ENCODE data around the gene DNAJB6. TPM values are rescaled to one million over a fixed set of nuclear protein-coding genes. Genes with fewer than 3 reads are reported as not detected.
"Not testable (repeated sequence)": the region's sequence is repeated elsewhere in the genome, so short reads cannot be mapped to it uniquely, and the experiment has no call there.

DNAJB6 gene
- total RNA-seq, 4 donors from 2014 or later: 152 to 230 (median 185) TPM

DNA sequence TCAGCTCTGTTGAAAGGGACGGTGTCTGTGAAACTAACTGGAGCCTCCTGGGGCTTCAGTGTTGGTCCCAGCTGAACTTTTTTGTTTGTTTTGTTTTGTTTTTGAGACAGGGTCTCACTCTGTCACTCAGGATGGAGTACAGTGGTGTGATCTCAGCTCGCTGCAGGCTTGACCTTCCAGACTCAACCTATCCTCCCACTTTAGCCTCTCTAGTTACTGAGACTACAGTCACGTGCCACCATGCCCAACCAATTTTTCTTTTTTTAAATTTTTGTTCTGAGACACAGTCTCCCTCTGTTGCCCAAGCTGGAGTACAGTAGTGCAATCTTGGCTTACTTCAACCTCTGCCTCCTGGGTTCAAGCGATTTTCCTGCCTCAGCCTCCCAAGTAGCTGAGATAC, 13.4 kb upstream of the DNAJB6 start:
- 84% methylated on average over 4 of the region's 4 CpGs for WGBS
- Histone ChIP-seq H3K4me3 (no peak overlapping the region), H3K36me3 (no peaks in the 10 kb centered on the region), H3K4me1 (peaks cover 18% of the 10 kb centered on the region), H3K9me3 (no peaks in the 10 kb centered on the region), H3K27me3 (no peaks in the 10 kb centered on the region), H3K27ac (no peak overlapping the region)
- TF ChIP-seq, protein P1, sequence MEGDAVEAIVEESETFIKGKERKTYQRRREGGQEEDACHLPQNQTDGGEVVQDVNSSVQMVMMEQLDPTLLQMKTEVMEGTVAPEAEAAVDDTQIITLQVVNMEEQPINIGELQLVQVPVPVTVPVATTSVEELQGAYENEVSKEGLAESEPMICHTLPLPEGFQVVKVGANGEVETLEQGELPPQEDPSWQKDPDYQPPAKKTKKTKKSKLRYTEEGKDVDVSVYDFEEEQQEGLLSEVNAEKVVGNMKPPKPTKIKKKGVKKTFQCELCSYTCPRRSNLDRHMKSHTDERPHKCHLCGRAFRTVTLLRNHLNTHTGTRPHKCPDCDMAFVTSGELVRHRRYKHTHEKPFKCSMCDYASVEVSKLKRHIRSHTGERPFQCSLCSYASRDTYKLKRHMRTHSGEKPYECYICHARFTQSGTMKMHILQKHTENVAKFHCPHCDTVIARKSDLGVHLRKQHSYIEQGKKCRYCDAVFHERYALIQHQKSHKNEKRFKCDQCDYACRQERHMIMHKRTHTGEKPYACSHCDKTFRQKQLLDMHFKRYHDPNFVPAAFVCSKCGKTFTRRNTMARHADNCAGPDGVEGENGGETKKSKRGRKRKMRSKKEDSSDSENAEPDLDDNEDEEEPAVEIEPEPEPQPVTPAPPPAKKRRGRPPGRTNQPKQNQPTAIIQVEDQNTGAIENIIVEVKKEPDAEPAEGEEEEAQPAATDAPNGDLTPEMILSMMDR (IDR thresholded peaks at IDR 0.05): no peak
- no peak for TF ChIP-seq POLR2AphosphoS5 (IDR thresholded peaks at IDR 0.05)
- TF ChIP-seq POLR2A (IDR thresholded peaks at IDR 0.05): no peak
- no peak for TF ChIP-seq EP300 (IDR thresholded peaks at IDR 0.05)
- no peak for DNase-seq (ENCODE audit: low spot score in 2 of 2)

DNA sequence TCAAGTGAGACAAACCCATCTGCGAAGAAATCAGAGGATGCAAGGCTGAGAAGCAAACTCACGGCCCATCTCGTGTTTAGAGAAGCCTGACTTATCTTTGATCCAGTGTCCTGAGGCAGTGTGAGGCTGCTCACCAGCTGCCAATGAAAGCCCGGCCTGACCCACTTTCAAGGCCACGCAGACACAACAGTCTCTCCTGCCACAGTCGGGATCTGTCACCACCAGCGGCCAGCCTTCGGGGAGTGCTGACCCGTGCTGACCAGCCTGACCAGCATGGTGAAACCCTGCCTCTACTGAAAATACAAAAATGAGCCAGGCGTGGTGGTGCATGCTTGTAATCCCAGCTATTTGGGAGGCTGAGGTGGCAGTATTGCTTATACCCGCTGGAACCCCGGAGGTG, 7.4 kb upstream of the DNAJB6 start:
- H3K4me3 ChIP-seq: no peak overlapping the region
- DNase-seq (ENCODE audit: low spot score in 2 of 2): no peak
- H3K9me3 ChIP-seq: no peaks in the 10 kb centered on the region
- H3K36me3 ChIP-seq: no peaks in the 10 kb centered on the region
- no peak overlapping the region for H3K27ac ChIP-seq
- no peaks in the 10 kb centered on the region for H3K4me1 ChIP-seq
- no peaks in the 10 kb centered on the region for H3K27me3 ChIP-seq
- TF ChIP-seq POLR2AphosphoS5 (IDR thresholded peaks at IDR 0.05) (no peak), EP300 (IDR thresholded peaks at IDR 0.05) (no peak), POLR2A (IDR thresholded peaks at IDR 0.05) (no peak)
- TF ChIP-seq, protein P1 (IDR thresholded peaks at IDR 0.05): no peak
- 72% methylated on average over 12 of the region's 12 CpGs for WGBS

DNA sequence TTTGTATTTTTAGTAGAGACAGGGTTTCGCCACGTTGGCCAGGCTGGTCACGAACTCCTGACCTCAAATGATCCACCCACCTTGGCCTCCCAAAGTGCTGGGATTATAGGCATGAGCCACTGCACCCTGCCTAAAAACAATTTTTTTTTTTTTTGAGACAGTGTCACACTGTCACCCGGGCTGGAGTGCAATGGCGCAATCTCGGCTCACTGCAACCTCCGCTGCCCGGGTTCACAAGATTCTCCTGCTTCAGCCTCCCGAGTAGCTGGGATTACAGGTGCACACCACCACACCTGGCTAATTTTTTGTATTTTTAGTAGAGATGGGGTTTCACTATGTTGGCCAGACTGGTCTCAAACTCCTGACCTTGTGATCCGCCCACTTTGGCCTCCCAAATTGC, 6.2 kb upstream of the DNAJB6 start:
- not testable (repeated sequence) for H3K36me3 ChIP-seq; H3K9me3 ChIP-seq; H3K27me3 ChIP-seq; H3K27ac ChIP-seq; H3K4me3 ChIP-seq; H3K4me1 ChIP-seq; DNase-seq (ENCODE audit: low spot score in 2 of 2)
- WGBS: 76% methylated on average over 10 of the region's 10 CpGs

DNA sequence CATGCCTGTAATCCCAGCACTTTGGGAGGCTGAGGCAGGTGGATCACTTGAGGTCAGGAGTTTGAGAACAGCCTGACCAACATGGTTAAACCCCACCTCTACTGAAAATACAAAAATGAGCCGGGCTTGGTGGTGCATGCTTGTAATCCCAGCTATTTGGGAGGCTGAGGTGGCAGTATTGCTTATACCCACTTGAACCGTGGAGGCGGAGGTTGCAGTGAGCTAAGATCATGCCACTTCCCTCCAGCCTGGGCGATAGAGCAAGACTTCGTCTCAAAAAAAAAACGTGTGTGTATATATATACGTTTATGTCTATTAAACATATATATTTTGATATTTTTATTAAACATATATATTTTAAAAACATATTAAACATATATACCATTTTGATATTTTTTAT, 5.8 kb upstream of the DNAJB6 start:
- H3K27me3 ChIP-seq; H3K4me3 ChIP-seq; H3K4me1 ChIP-seq; H3K36me3 ChIP-seq; H3K9me3 ChIP-seq; DNase-seq (ENCODE audit: low spot score in 2 of 2); H3K27ac ChIP-seq: not testable (repeated sequence)
- 75% methylated on average over 7 of the region's 7 CpGs for WGBS

DNA sequence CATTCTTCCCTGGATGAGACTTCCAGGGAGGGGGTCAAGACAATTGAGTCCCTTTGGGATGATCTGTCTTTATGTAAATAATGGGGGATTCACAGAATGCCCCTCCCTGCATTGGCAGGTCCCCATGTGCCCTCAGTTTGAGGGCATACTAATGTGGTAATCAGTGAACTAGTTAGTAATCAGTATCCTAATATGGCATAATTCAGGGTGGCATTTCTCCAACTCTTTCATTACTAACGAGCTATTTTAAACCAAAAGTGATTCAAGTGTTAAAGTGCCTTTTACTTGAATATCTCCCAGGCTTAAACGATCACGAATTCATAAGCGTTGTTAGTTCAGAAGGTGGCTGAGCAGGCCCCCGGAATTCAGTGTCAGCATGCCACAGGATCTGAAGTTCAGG, 1.6 kb upstream of the DNAJB6 start:
- no peak overlapping the region for H3K4me3 ChIP-seq
- no peak for DNase-seq (ENCODE audit: low spot score in 2 of 2)
- H3K27ac ChIP-seq: no peak overlapping the region
- TF ChIP-seq POLR2AphosphoS5 (IDR thresholded peaks at IDR 0.05) (no peak), POLR2A (IDR thresholded peaks at IDR 0.05) (no peak)
- TF ChIP-seq, protein P1 (IDR thresholded peaks at IDR 0.05): no peak
- no peaks in the 10 kb centered on the region for H3K27me3 ChIP-seq
- H3K4me1 ChIP-seq: peaks cover 31% of the 10 kb centered on the region
- H3K9me3 ChIP-seq: no peaks in the 10 kb centered on the region
- no peaks in the 10 kb centered on the region for H3K36me3 ChIP-seq
- 65% methylated on average over 5 of the region's 5 CpGs for WGBS

DNA sequence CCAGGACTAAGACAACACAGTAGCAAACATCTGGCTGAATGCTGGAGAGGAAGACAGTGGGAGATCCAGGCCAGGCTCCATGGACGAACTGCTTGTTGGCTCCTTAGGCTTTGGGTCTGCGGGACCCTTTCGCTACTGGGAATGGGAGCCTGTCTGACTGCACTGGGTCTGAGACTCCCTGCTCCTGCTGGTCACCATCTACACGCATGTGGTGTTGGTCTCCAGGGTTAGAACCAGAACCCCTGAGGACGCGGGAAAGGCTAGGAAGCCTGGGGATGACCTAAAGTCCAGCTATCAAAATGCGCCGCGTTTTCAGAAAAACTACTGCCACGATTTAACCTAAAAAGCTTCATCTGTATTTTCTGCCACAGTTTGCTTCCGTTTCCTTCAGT, 817 bp upstream of the DNAJB6 start:
- Histone ChIP-seq H3K36me3 (no peaks in the 10 kb centered on the region), H3K27me3 (no peaks in the 10 kb centered on the region), H3K27ac (peak overlapping the region; percentile 99), H3K4me1 (peaks cover 38% of the 10 kb centered on the region), H3K9me3 (no peaks in the 10 kb centered on the region), H3K4me3 (peak overlapping the region; percentile 72)
- no peak for DNase-seq (ENCODE audit: low spot score in 2 of 2)
- WGBS: 51% methylated on average over 11 of the region's 11 CpGs
- TF ChIP-seq POLR2AphosphoS5 (IDR thresholded peaks at IDR 0.05) (no peak), POLR2A (IDR thresholded peaks at IDR 0.05) (no peak), EP300 (IDR thresholded peaks at IDR 0.05) (no peak)
- TF ChIP-seq, protein P1 (IDR thresholded peaks at IDR 0.05): no peak

Data from suprapubic skin (tissue), 4 donors.